ENCODE results near the gene PRKN.

DNA sequence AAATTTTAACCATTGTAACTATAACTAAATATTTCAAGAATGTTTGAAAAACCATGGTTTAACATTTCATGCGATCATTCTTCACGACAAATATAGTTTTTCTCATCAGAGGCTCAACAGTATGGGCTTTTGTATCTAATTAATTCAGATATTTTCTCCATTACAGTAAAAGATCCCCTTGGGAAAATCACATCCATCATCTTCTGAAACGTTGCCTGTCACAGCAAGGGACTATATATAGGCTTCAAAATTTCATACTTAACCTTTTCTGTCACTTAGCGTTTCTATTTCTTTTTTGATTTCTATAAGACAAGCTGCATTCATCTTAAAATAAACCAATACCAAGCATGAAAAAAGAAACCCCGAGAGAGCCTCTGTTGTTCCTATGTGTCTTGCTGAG is 710.0 kb downstream of the PRKN start:
- TF ChIP-seq, protein P1, sequence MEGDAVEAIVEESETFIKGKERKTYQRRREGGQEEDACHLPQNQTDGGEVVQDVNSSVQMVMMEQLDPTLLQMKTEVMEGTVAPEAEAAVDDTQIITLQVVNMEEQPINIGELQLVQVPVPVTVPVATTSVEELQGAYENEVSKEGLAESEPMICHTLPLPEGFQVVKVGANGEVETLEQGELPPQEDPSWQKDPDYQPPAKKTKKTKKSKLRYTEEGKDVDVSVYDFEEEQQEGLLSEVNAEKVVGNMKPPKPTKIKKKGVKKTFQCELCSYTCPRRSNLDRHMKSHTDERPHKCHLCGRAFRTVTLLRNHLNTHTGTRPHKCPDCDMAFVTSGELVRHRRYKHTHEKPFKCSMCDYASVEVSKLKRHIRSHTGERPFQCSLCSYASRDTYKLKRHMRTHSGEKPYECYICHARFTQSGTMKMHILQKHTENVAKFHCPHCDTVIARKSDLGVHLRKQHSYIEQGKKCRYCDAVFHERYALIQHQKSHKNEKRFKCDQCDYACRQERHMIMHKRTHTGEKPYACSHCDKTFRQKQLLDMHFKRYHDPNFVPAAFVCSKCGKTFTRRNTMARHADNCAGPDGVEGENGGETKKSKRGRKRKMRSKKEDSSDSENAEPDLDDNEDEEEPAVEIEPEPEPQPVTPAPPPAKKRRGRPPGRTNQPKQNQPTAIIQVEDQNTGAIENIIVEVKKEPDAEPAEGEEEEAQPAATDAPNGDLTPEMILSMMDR (IDR thresholded peaks at IDR 0.05; ENCODE audit: low read depth, low read length): no peak
- no peak for TF ChIP-seq EZH2phosphoT487 (IDR thresholded peaks at IDR 0.05; ENCODE audit: low read depth)

Data from OCI-LY3 (cell line).